GM19099 (cell line): ENCODE results near the gene LNX2.

ENCODE experiments used
- POLR2A ChIP-seq: IDR thresholded peaks from 3 replicates; pipeline ENCODE4 v1.6.1; 2011; ENCODE audit warnings: low read depth; ENCODE audit not compliant: insufficient read length; ENCODE audit errors: extremely low read depth

Gene LNX2

DNA sequence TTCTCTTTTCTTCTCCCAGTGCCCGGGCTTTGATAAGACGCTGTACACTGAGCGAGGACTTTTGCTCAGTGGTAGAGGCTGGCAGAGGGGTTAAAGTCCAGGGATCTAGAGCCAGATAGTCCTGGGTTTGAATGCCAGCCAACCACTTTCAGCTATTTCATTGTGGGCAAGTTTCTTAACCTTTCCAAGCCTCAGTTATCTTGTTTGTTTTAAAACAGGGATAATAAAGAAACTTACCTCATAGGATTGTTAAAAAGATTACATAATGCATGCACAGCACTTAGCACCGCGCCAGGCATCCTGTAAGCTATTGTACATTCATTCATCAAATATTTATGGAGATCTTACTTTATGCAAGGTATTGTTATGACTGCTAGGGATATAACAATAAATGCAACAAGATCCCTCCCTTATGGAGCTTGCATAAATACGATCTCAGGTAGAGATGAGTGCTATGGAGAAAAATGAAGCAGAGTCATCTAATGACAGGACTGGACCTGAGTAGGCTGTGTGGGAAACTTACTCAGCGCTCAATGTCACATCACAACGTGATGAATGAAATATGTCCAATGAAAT lies 70.8 kb downstream of the LNX2 start:
- TF ChIP-seq POLR2A = no peak

DNA sequence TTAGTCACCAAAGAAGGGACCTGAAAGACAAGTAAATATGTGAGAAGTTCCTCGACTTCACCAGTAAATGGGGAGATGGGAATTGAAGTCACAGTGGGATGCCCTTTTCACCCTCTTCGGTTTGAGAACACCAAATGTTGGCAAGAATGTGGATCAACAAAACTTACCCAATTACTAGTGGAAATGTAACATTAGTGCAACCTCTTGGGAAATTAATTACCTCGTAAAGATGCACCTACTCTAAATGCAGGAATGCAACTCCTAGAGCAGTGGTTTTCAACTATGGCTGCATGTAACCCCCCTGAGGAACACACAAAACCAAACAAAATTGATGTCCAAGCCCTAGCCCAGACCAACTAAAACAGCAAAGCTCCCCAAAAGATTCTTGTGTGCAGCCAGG lies 78.1 kb downstream of the LNX2 start:
- no peak for TF ChIP-seq POLR2A

DNA sequence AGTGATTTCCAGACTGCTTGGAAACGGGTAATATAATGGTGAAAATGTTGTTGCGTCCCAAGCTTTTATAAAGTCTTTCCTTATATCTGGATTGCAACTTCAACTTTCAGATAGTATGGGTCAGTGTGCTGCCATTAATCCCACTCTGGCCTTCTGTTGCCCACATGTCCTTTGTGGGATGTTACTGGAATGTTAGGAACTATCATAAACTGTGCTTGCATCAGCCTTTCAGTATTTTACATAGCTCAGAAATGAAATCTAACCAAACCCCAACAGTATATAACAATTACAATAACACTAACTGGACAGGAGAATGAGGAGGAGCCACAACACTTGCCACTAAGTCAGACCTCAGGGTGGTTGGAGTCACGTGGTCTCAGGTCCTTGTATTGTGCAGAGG lies 78.9 kb downstream of the LNX2 start:
- no peak for TF ChIP-seq POLR2A

DNA sequence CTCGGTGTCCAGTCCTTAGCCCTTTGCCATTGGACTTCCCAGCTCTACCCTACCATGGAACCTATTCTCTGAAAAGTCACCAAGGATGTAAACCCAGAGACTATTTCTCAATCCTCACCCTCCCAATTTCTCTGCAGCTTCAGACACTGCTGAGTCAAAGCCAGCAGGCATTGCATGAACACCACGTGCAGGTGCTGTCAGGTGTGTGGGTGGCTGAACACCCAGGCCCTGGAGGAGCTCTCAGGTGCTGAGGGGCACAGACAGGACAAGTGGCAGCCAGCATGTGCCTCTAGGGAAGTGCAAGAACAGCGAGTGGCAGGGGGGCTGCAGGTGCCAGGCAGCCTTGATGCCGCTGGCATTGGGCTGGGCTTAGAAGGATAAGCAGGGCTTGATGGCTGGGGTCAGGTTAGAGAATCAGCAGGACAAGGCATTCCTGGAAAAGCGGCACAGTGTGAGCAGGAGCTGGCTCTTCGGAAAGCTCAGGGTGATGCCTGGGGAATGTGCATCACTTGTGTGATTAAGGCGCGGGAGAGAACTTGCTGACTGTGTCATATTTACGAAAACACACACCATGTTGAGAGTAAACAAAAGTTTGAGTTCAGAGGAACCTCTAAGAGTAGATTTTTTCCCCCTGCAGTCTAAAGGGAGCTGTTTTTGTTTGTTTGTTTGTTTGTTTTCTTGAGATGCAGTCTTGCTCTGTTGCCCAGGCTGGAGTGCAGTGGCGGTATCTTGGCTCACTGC lies 83.8 kb downstream of the LNX2 start:
- no peak for TF ChIP-seq POLR2A

DNA sequence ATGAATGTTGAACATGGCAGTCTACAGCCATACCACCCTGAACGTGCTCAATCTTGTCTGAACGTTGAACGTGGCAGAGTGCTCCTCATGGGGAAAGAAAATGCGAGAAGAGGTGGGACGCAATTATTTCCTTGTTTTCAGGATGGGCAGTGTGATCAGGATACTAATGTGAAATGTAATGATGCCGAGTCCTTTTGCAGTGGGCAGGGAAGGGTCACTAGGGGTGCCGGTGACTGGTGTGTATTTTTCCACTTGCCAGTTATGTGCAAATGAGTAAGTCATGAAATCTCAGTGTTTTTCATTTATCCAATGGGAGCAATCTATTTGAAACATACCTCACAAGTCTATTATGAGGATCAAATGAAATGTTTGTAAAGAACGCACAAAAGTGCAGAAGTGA lies 84.8 kb downstream of the LNX2 start:
- TF ChIP-seq POLR2A = no peak

DNA sequence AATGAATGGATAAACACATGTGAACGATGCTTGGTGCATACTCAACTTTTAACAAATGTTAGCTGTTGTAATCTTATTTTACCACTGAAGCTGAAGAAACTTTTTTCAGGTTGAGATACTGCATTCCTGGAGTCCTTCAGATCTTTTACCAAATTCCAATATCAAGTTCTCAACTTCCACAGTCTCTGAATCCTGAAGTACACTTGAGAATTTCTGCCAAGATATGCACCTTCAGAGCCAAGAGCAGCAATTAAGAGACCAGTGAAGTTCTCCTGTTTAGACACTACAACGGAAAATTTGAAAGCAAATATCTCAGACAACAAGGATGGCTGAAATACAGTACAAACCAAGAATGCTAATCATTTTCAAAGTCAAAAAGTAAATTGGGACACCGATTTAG lies 85.3 kb downstream of the LNX2 start:
- no peak for TF ChIP-seq POLR2A

DNA sequence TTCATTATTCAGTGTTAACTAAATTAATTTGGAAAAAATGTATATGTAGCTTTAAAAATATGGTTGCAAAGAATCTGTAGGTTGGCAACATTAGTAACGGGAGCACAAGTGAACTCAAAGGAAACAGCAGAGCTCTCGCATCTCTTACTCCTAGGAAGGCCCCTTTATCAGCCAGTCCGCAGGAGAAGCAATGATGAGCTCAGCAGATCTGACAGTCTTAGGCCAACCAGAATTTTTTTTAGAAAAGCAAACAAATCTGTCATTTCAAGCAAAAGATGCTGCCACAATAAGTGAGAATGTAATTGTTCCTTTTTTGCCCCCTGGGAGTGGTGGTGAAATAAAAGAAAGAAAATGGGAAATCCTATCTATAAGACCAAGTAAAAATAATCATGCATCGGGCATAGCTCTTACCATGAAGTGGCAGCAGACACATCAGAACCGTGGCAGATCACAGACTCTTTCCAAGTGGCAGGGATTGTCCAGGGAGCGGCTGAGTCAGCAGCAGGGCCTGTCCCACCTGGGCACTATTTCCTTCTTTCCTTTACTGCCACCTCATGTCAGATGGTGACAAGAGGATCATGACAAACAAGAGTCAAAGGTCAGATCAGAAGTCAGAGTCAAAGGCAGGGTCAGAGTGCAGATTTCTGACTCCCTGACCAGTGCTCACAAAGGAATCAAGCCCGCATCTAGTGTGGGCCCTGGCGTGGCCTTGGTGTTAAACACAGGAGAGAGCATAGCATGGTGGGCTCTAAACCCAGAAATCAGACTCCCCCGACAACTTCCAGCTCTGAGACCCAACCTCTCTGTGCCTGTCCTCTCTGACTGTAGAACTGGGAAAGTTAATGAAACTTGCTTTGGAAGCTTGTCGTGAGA lies 86.0 kb downstream of the LNX2 start:
- no peak for TF ChIP-seq POLR2A

DNA sequence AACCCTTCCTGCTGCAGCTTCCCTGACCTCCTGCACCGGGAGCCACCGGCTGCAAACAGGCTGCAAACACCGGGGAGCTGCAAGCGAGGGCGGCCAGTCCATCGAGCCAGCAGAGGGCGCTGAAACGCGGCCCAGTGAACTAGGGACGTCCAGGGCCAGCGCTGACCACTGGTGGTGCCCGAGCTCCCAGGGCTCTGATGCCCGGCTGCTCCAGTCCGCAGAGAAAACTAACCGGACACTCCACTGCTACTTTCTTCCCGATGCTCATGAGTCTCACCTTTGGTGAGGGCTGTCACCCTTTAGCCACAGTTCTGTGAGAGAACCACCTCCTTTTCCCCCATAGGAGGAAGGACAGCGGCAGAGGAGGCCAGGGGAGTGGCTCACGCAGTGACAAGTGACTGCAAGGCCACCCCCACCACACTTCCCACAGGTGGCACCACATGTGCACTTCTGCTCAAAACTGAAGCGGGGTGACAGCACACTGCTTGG lies 87.1 kb downstream of the LNX2 start:
- no peak for TF ChIP-seq POLR2A

DNA sequence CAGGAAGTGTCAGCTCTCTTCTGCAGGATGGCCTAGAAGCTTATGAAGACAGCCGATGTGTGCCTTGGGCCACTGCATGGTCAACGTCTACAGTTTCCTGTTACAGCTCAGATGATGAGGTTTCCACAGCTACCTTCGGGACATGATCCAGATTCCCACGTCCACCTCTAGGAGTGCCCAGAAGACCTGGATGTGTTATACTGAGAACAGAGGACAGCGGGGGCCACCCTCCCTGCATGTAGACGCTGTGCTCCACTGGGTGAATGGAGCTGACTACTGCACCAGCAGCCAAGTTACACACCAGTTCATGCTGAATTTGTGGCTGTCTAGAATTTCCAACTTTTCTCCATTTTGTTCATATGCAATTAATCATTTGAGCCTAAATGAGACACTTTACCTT lies 91.4 kb downstream of the LNX2 start:
- no peak for TF ChIP-seq POLR2A

DNA sequence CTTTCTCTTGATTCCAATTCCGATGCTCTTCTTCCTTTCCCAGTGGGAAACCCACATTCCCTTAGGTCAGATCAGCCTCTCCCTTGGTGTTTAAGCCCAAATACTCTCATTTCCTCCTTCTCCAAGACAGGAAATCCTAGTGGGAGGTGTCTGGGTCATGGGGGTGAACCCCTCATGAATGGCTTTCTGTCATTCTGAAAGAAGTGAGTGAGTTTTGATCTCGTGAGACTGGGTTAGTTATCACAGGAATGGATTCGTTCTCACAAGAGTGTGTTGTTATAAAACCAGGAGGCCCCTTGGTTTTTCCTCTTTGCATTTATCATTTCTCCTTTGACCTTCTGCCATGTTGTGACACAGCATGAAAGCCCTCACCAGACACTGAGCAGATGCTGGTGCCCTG lies 93.8 kb downstream of the LNX2 start:
- no peak for TF ChIP-seq POLR2A

DNA sequence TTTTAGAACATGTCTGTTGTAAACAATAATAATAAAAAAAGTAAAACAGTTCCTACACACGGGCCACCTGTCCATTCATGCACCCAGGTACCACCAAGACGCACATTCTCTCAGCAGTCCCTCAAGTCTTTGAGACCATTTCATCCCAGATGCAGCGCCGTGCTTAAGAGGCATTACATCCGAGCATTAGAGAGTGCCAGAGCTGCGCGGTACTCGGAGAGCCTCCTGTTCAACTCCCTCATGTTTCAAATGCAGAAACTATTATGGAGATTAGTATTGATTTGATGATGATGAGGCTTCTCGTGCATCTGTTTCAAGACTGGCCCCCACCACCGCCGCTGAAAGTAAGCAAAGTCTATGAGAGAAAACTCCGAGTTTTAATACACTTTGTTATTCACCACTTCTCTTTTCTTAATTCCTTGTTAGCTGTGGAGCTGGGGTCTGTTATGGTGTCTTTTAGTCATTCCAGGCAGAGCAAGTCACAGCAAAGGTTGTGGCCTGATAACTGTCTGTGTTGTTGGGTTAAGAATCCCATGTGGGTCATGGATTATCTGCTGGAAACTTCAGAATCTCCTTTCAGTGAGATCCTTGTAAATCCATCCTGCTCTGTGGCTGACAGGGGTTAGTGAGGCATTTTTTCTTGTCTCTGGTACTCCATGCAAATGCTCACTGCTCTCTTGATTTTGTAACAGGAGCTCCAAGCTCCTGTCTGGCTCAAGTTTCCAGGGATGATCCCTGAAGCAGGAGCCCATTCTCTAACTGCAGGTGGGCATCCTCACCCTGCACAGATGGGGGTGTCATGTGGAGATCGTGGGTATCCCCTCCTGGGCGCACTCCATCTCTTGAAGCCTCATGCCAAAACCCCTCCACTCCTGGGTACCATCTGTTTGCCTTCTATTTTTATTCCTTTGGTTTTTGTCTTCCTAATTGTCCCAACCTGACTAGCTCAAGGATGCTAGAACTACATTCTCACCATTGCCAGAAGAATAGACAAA lies 95.1 kb downstream of the LNX2 start:
- TF ChIP-seq POLR2A = no peak

DNA sequence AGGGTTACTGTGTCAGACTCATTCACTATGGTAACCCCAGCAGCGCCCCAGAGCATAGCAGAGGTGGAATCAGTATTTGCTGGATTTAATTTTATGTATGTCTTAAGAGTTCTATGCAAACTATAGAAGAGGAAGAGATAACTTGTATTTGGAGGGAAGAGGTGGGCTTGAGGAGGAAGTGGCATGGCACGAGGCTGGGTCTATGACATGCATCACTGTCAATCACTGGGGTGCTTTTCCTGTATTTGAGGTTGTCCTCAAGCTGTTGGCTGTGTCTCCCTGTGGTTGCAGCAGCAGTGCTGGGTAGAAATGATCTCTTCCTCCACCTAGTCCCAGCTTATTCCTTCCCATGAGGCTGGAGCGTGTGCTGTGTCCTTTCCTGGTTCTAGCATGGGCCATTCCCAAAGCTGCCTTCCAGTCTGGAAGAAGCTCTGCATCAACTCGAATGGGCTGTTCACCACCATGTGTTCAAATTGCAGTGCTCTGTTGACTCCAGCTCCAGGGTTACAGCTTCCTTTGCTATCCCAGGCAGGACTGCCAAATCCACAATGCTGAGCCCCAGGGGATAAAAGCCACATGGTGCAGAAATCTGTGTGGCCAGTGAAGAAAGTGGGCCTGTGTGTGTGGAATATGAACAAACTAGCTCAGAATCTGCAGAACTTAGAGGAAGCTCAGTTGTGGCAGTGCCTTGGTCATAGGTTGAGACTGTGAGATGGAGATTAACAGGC lies 96.8 kb downstream of the LNX2 start:
- TF ChIP-seq POLR2A = no peak

DNA sequence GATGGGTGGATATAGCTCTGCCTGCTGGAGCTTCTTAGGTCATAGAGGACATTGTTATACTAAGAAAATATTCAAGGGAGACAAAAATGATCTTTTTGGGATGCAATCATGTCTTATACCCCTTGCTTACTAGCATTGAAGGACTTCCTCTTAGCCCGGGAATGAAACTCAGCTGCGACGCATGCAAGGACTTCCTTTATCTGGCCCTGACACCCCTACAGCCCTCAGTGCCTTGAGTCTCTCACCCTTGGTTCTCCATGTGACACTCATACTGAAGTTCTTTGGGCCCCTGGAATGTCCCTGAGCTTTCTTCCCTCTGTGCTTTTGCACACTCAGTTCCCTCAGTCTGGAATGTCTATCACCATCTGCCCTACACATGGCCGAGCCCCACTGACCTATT lies 97.5 kb downstream of the LNX2 start:
- no peak for TF ChIP-seq POLR2A

DNA sequence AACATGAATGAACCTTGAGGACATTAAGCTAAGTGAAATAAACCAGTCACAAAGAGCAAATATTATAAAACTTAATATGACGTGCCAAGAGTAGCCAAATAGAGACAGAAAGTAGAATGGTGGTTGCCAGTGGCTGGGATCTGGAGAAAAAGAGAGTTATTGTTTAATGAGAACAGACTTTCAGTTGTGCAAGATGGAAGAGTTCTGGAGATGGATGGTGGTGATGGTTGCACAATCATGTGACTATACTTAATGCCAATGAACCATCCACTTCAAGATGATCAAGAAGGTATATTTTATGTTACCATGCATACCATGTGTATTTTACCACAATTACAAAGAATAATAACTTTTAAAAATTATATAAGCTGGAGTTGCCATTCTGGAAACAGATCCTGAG lies 104.2 kb downstream of the LNX2 start:
- no peak for TF ChIP-seq POLR2A
